ENCODE data around the gene THAP10. TPM values are rescaled to one million over a fixed set of nuclear protein-coding genes. Genes with fewer than 3 reads are reported as not detected.
"Not testable (repeated sequence)": the region's sequence is repeated elsewhere in the genome, so short reads cannot be mapped to it uniquely, and the experiment has no call there.

The THAP10 gene
- total and polyA plus RNA-seq, 4 donors, result 1.2 to 3.1 (median 2.2) TPM

DNA sequence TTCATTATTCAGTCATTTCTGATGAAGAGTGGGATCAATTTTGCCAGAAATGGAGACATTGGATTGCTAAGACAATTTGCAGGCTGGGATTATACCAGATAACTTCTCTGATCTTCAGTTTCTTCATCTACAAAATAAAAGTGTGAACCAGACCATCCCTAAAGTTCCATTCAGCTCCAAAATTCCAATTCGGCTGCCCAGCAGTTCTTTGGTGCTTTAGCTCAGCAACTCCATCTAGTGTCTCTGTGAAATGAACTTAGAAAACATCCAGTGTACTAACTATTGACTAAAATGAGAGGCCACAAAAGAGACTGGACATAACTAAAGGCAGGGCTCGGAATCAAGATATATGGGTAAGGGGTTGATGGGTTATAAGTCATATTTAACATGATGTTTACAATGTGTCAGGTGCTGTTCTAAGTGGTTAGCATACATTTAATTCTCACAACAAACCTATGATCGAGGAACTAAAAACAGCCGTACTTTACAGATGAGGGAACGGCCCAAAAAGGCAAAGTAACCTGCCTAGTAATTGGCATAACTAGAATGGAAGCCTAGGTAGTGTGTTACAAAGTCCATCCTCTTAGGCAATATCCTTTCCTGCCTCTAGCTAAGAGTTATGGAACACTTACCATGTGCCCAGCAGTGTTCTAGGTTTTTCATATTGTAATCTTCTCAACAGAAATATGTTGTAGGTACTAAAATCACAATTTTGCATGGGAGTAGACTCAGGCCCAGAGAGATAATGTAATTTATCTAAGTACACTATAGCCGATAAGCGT lies 17.0 kb downstream of the THAP10 start:
- TF ChIP-seq, protein P1, sequence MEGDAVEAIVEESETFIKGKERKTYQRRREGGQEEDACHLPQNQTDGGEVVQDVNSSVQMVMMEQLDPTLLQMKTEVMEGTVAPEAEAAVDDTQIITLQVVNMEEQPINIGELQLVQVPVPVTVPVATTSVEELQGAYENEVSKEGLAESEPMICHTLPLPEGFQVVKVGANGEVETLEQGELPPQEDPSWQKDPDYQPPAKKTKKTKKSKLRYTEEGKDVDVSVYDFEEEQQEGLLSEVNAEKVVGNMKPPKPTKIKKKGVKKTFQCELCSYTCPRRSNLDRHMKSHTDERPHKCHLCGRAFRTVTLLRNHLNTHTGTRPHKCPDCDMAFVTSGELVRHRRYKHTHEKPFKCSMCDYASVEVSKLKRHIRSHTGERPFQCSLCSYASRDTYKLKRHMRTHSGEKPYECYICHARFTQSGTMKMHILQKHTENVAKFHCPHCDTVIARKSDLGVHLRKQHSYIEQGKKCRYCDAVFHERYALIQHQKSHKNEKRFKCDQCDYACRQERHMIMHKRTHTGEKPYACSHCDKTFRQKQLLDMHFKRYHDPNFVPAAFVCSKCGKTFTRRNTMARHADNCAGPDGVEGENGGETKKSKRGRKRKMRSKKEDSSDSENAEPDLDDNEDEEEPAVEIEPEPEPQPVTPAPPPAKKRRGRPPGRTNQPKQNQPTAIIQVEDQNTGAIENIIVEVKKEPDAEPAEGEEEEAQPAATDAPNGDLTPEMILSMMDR (IDR thresholded peaks at IDR 0.05; ENCODE audit: control extremely low read depth, extremely low read depth), result peak; percentile 27
- WGBS, 2 donors, result 81% methylated on average over 7 of the region's 7 CpGs
- Histone ChIP-seq H3K4me1 (ENCODE audit: control insufficient read depth in 5 of 5, insufficient read depth in 5 of 5, low read length in 5 of 5) (peaks cover 0 to 5% (median 2%) of the 10 kb centered on the region in 5 donors), H3K9ac (ENCODE audit: insufficient read depth in 1 of 2, low read length in 2 of 2) (no peak overlapping the region), H3K4me3 (no peak overlapping the region), H3K9me3 (ENCODE audit: control insufficient read depth in 4 of 4, insufficient read depth in 3 of 4, low read length in 3 of 4) (no peaks in the 10 kb centered on the region), H3K27ac (ENCODE audit: low read depth in 1 of 2, low read length in 1 of 2) (no peak overlapping the region), H3K27me3 (ENCODE audit: control insufficient read depth in 3 of 3, insufficient read depth in 3 of 3, low read length in 2 of 3) (no peaks in the 10 kb centered on the region), H3K36me3 (ENCODE audit: control insufficient read depth in 4 of 4, insufficient read depth in 4 of 4, low read length in 4 of 4) (no peaks in the 10 kb centered on the region)
- ATAC-seq (ENCODE audit: insufficient read depth, low FRiP score) (no peak), DNase-seq (peak in 2 of 3 donors; percentile 67 to 74)

DNA sequence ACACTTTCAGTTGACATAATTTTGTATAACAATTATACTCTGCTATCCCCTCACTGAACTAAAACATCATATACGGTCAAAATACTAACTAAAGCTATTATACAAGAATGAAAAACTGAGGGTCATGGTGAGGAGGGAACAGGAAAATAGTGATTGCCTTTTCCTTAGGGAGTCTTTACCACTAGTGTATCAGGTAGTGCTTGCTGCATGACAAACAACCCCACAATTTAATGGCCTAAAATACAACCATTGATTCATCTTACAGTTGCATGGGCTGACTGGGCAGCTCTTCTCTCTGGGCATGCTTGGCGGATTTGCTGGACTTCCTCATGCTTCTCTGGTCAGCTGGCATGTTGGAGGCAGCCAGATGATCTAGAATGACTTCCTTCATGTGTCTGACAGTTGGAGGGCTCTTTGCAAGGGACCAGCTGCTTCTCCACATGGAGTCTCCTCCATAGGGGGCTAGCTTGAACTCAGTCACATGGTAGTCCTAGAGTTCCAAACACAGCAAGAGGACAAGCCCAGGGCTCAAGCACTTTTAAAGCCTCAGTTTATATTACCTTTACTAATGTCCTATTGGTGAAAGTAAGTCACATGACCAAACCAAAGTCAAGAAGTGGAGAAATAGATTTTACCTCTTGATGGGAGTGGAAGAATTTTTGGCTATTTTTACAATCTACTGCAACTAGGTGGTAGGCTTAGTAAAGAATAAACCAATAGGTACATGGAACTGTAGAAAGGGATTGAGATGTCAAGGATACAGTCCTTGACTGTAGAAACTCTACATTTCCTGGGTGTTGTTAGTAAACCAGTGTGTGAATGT lies 18.8 kb downstream of the THAP10 start:
- H3K27me3 ChIP-seq (ENCODE audit: control insufficient read depth in 3 of 3, insufficient read depth in 3 of 3, low read length in 2 of 3), result no peaks in the 10 kb centered on the region
- H3K36me3 ChIP-seq (ENCODE audit: control insufficient read depth in 4 of 4, insufficient read depth in 4 of 4, low read length in 4 of 4), result no peaks in the 10 kb centered on the region
- TF ChIP-seq, protein P1 (IDR thresholded peaks at IDR 0.05; ENCODE audit: control extremely low read depth, extremely low read depth), result no peak
- WGBS, 2 donors, result 84 to 91% methylated on average over 2 of the region's 2 CpGs
- H3K4me1 ChIP-seq (ENCODE audit: control insufficient read depth in 5 of 5, insufficient read depth in 5 of 5, low read length in 5 of 5), result peaks cover 0 to 22% (median 7%) of the 10 kb centered on the region in 5 donors
- H3K9ac ChIP-seq (ENCODE audit: insufficient read depth in 1 of 2, low read length in 2 of 2), result no peak overlapping the region
- no peak overlapping the region for H3K4me3 ChIP-seq
- H3K9me3 ChIP-seq (ENCODE audit: control insufficient read depth in 4 of 4, insufficient read depth in 3 of 4, low read length in 3 of 4), result no peaks in the 10 kb centered on the region
- ATAC-seq (ENCODE audit: insufficient read depth, low FRiP score) (no peak), DNase-seq (no peak)
- no peak overlapping the region for H3K27ac ChIP-seq (ENCODE audit: low read depth in 1 of 2, low read length in 1 of 2)

DNA sequence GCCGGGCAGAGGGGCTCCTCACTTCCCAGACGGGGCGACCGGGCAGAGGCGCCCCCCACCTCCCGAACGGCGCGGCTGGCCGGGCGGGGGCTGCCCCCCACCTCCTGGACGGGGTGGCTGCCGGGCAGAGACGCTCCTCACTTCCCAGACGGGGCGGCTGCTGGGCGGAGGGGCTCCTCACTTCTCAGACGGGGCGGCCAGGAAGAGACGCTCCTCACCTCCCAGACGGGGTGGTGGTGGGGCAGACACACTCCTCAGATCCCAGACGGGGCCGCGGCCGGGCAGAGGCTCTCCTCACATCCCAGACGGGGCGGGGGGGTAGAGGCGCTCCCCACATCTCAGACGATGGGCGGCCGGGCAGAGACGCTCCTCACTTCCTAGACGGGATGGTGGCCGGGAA lies 20.7 kb downstream of the THAP10 start:
- not testable (repeated sequence) for H3K9me3 ChIP-seq (ENCODE audit: control insufficient read depth in 4 of 4, insufficient read depth in 3 of 4, low read length in 3 of 4); H3K36me3 ChIP-seq (ENCODE audit: control insufficient read depth in 4 of 4, insufficient read depth in 4 of 4, low read length in 4 of 4); ATAC-seq (ENCODE audit: insufficient read depth, low FRiP score); H3K4me3 ChIP-seq; DNase-seq; H3K27ac ChIP-seq (ENCODE audit: low read depth in 1 of 2, low read length in 1 of 2); H3K27me3 ChIP-seq (ENCODE audit: control insufficient read depth in 3 of 3, insufficient read depth in 3 of 3, low read length in 2 of 3); H3K9ac ChIP-seq (ENCODE audit: insufficient read depth in 1 of 2, low read length in 2 of 2)
- H3K4me1 ChIP-seq (ENCODE audit: control insufficient read depth in 5 of 5, insufficient read depth in 5 of 5, low read length in 5 of 5), result peaks cover 2 to 35% (median 14%) of the 10 kb centered on the region in 5 donors
- WGBS, 2 donors, result 93 to 94% methylated on average over 34 of the region's 34 CpGs

DNA sequence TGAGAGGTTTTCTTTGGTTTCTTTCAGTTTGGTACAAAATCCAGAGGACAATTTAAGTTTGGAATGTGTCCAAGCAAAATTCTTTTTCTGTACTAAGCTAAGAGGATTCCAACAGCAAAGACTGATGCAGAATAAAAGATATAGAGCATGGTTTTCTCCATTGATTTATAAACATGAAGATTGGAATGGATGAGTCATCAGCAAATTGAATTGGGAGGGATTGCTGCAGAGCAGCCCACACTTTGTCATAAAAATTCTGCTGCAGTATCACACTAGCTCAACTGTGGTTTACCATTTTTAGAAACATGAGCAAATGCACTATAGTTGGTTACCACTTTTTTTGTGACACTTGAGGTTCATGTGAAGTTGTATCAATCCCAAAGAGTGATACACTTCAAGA lies 22.2 kb downstream of the THAP10 start:
- Histone ChIP-seq H3K27ac (ENCODE audit: low read depth in 1 of 2, low read length in 1 of 2) (no peak overlapping the region), H3K9ac (ENCODE audit: insufficient read depth in 1 of 2, low read length in 2 of 2) (no peak overlapping the region), H3K27me3 (ENCODE audit: control insufficient read depth in 3 of 3, insufficient read depth in 3 of 3, low read length in 2 of 3) (no peaks in the 10 kb centered on the region), H3K9me3 (ENCODE audit: control insufficient read depth in 4 of 4, insufficient read depth in 3 of 4, low read length in 3 of 4) (no peaks in the 10 kb centered on the region), H3K4me3 (no peak overlapping the region), H3K36me3 (ENCODE audit: control insufficient read depth in 4 of 4, insufficient read depth in 4 of 4, low read length in 4 of 4) (no peaks in the 10 kb centered on the region), H3K4me1 (ENCODE audit: control insufficient read depth in 5 of 5, insufficient read depth in 5 of 5, low read length in 5 of 5) (peaks cover 2 to 35% (median 14%) of the 10 kb centered on the region in 5 donors)
- TF ChIP-seq, protein P1 (IDR thresholded peaks at IDR 0.05; ENCODE audit: control extremely low read depth, extremely low read depth), result no peak
- no peak for ATAC-seq (ENCODE audit: insufficient read depth, low FRiP score)
- DNase-seq, result peak in 2 of 3 donors; percentile 66 to 69
